CMK (cell line): ENCODE data around the gene SENP1.
A peak's percentile ranks its signal among the peaks of the same experiment; 100 is the strongest.

Source experiments
- DNase-seq: peaks from one replicate; pipeline ENCODE4 v3.0.0-alpha.2; 2010; ENCODE audit warnings: low read depth

The SENP1 gene

DNA sequence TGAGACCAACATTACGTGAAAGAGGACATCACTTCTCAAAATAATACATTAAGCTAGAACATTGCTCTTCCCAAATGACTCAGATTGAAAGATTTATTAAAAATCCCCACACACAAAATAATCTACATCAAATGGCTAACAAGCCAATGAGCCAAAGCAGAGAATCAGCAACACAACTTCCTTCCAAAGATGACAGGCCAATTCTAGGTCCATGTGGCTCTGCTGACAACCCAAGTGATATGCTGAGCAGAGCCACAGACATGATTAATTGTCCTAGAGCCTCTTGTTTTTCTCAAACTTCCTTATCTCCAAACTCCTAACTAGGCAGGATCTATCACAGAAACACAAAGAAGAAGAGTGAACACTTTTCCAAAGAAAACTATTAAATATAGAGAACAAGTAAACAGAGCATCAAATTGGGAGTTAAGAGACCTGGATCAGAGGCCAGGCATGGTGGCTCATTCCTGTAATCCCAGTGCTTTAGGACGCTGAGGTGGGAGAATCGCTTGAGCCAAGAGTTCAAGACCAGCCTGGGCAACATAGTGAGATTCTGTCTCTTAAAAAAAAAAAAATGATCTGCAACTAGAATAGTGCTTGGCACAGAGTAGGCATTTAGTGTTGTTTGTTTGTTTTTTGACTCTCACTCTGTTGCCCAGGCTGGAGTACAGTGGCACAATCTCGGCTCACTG, 38.5 kb downstream of the SENP1 start:
- DNase-seq: peak; percentile 20

DNA sequence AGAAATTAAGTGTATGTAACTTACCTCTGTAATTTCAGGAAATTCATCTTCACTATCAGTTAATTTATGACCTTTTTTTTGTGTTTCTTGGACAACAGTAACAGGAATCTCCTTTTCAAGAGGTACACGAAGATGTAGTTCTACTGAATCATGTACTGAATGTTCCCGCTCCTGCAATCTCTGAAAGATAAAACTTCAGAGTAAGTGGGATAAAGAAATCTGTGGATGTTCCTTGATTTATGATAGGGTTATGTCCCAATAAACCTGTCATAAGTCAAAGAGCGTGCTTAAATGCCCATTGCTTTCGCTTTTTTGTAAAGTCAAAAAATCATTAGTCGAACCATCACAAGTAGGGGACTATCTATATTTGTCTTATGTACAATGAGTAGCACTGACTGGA, 40.8 kb downstream of the SENP1 start:
- no peak for DNase-seq

- no peak for DNase-seq
These were observed 42.3 kb downstream of the SENP1 start for GRCh38 chr12:48063530-48063929.

DNA sequence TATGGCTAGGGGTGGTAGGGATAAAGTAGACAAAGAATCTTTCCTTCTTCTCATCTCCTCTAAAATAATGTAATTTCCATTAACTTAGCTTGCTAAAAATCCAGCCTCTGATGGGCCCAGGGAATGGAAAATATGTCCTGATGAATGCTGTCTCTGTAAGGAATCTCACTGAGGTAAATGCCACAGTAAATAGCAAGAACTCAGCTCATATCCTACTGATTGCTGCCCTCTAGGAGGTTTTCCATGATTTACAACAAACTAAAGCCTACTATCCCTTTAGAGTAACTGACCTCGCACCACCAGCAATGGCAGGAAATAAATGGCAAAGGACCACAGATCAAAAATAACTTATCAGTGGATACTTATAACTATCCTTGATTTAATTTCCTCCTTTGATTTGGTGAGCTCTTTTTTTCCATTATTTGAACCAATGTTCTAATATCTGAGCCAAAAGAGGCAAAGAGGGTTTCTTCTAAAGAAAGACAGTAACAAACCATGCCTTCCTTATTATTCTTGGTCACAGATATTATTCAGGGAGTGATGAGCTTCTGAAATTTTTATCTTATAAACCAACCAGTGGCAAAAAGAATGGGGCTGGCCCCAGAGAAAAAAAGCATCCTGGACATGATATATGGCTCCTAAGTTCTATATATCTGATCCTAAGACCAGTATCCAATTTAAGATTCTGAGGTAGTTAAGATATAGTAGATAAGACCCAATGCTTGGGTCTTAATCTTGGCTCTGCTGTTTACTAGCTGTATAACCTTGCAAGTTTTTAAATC, 43.8 kb downstream of the SENP1 start:
- no peak for DNase-seq

- DNase-seq: no peak
These were observed 45.4 kb downstream of the SENP1 start for GRCh38 chr12:48060474-48060873.

- DNase-seq: no peak
These were observed 47.1 kb downstream of the SENP1 start for GRCh38 chr12:48058771-48059170.

GRCh38 chr12:48054955-48055821, 50.7 kb downstream of the SENP1 start:
- no peak for DNase-seq

GRCh38 chr12:48053883-48054282, 52.0 kb downstream of the SENP1 start:
- DNase-seq: no peak

DNA sequence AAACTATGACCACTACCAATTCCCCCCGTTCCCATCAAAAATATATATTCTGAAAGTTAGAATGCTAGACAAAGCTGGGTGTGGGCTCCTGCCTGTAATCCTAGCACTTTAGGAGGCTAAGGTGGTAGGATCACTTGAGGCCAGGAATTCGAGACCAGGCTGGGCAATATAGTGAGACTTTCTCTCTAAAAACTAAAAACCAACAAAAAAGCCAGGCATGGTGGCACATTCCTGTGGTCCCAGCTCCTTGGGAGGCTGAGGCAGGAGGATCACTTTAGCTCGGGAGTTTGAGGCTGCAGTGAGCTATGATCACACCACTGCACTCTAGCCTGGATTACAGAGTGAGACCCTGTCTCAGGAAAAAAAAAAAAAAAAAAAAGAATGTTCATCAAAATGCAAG, 52.8 kb downstream of the SENP1 start:
- DNase-seq: no peak

GRCh38 chr12:48051681-48052080, 54.2 kb downstream of the SENP1 start:
- no peak for DNase-seq

DNA sequence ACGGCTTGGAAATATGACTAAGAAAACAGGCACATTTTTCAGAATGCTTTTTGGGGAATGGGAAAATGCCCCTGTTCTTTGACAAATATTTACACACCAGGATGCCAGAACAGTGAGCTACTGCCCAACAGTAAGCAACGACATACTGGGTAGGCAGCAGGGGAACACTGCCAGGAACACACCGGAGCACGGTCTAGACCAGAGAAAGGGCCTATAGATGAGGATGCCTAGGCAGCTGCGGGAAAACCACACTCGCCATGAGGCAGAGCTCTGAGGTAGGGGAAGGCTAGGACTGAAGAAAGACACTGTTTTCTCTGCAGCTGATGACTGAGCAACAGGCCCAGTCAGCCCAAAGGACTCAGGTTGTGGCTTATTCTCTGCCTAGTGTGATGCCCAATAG, 55.7 kb downstream of the SENP1 start:
- no peak for DNase-seq

- no peak for DNase-seq
These were observed 59.8 kb downstream of the SENP1 start for GRCh38 chr12:48045965-48046518.

- no peak for DNase-seq
These were observed 60.6 kb downstream of the SENP1 start for GRCh38 chr12:48045061-48045846.

- DNase-seq: no peak
These were observed 61.5 kb downstream of the SENP1 start for GRCh38 chr12:48044396-48044795.

GRCh38 chr12:48043771-48044170, 62.1 kb downstream of the SENP1 start:
- no peak for DNase-seq

DNA sequence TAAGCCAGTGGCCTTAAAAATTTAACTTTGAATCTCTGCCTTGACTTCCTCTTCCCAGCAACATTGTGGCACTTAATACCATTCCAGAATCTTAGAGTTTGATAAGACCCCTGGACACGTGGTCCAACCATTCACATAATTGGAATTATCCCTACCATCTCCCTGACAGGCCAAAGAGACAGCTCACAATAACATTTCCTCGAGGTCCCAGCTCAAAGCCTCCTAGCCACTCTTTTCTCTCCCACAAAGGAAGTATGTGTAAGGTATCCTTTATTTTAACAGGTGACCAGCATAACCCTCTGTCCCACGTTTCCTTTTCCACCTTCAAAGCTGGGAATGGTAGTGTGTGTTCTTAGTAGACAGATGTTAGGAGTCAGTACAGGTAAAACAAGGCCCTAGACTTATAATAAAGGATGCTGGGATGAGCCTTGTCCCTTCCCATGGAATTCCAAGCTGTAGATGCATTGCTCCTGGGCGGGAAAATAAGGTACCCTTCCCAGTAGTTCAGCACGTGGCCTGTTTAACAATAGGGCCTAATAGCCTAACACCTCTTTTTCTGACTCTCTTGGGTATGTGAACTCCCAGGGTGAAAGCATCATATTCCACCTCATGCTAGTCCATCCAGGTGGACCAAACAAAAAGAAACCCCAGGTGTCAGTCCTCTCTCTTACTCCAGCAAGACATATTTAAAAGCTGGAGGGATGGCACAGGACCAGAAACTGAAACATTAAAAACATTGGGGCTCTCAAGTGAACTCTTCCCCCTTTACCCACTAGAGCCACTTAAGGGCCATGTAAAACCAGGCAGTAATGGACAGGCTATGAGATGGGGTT, 64.1 kb downstream of the SENP1 start:
- DNase-seq: no peak

- no peak for DNase-seq
These were observed 65.5 kb downstream of the SENP1 start for GRCh38 chr12:48040354-48040753.

DNA sequence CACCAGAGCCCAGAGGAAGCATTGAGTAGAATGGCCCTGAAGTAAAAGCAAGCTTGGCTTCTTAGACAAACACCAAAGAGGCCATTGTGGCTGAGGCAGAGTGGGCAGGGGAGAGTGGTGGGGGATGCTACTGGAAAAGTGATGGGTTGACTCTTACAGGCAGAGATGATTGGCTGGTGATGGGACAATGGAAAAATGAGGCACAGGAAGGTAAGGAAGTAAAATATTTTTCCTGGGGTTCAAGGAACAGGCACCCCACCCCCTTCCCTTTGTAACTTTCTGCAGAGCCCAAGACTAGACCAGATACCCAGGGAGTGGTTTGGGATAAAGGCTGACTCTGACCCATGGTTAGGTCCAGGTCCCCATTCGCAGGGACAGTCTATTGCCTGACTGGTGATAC, 66.7 kb downstream of the SENP1 start:
- DNase-seq: no peak

DNA sequence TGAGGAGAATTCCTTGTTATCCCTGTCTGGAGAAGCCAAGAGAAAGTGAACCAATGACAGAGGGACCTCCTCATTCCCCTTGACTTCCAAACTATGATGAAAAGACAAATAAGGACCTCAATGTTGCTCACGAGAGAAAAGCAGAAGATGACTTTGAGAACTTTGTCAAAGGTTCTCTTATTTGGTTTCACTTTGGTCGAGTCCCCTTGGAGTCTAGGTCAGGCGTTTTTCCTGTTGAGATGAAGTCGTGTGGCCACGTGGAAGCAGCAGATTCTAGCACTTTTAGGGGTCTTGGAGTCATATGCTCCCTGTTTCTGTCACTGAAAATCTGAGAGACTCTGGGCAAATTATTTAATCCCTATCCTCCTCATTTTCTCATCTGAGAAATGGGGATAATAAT, 67.8 kb downstream of the SENP1 start:
- no peak for DNase-seq

- DNase-seq: no peak
These were observed 68.5 kb downstream of the SENP1 start for GRCh38 chr12:48037267-48037915.
